DND-41 (cell line): ENCODE results near the gene NBL1.

Experiments
- CTCF ChIP-seq: IDR thresholded peaks from 2 replicates; pipeline ENCODE4 v1.5.1; 2012; ENCODE audit warnings: borderline replicate concordance, low read length, moderate library complexity, mild to moderate bottlenecking; ENCODE audit not compliant: poor library complexity, severe bottlenecking; ENCODE audit errors: extremely low read depth
- EZH2 ChIP-seq: IDR thresholded peaks from 3 replicates; pipeline ENCODE4 v1.6.1; 2012; ENCODE audit warnings: borderline replicate concordance, low read depth, mild to moderate bottlenecking, moderate library complexity, low read length, inconsistent platforms; ENCODE audit not compliant: severe bottlenecking

GRCh38 chr1:19698181-19698580 is 54.1 kb downstream of the NBL1 start:
- TF ChIP-seq CTCF (no peak), EZH2 (no peak)
